Subcutaneous abdominal adipose tissue (tissue), 5 donors: Measurements from ENCODE around the gene ANO1.

Experiments
- H3K27ac ChIP-seq: one replicate; pipeline ENCODE4 v1.7.0; 2013; ENCODE audit warnings: low read depth, mild to moderate bottlenecking, inconsistent platforms, low read length, moderate library complexity
- H3K27me3 ChIP-seq, 5 donors: one replicate each; pipeline ENCODE4 v1.7.0; 2013; ENCODE audit warnings: low read length in 5 of 5, inconsistent platforms in 1 of 5; ENCODE audit not compliant: control insufficient read depth in 5 of 5, insufficient read depth in 4 of 5
- H3K36me3 ChIP-seq, 5 donors: one replicate each; pipeline ENCODE4 v1.7.0; 2013; ENCODE audit warnings: low read length in 5 of 5; ENCODE audit not compliant: control insufficient read depth in 5 of 5, insufficient read depth in 5 of 5
- H3K4me1 ChIP-seq, 5 donors: one replicate each; pipeline ENCODE4 v1.7.0; 2013; ENCODE audit warnings: low read length in 5 of 5, mild to moderate bottlenecking in 3 of 5, moderate library complexity in 1 of 5; ENCODE audit not compliant: control insufficient read depth in 5 of 5, insufficient read depth in 5 of 5
- H3K4me3 ChIP-seq, 5 donors: one replicate each; pipeline ENCODE4 v1.7.0; 2013; ENCODE audit warnings: low read length in 5 of 5, low read depth in 1 of 5
- H3K9ac ChIP-seq, 5 donors: one replicate each; pipeline ENCODE4 v1.7.0; 2013; ENCODE audit warnings: low read length in 5 of 5, mild to moderate bottlenecking in 4 of 5, moderate library complexity in 3 of 5
- H3K9me3 ChIP-seq, 5 donors: one replicate each; pipeline ENCODE4 v1.7.0; 2013; ENCODE audit warnings: low read length in 5 of 5; ENCODE audit not compliant: control insufficient read depth in 5 of 5
- donor health status: healthy.
- donor health status: healthy.
- donor health status: healthy.
- donor health status: healthy.
- donor health status: healthy.

Gene ANO1

GRCh38 chr11:70078095-70078780, at the start of gene ANO1:
Gene ANO1 (plus strand): TSS chr11:70078317. CDS start chr11:70078607, 290 bp downstream.
- H3K4me1 ChIP-seq, result peaks cover 3 to 13% (median 9%) of the 10 kb centered on the region in 5 donors
- H3K9ac ChIP-seq, result no peak within 1 kb of the TSS
- H3K9me3 ChIP-seq, result no peaks in the 10 kb centered on the region
- no peak within 1 kb of the TSS for H3K27ac ChIP-seq
- peak within 1 kb of the TSS in 4 of 5 donors; percentile 17 to 50 (median 46) for H3K4me3 ChIP-seq
- H3K27me3 ChIP-seq, result peaks cover 28 to 45% (median 36%) of the 10 kb centered on the region in 5 donors
- H3K36me3 ChIP-seq, result no peaks in the 10 kb centered on the region

GRCh38 chr11:70029115-70029860, 48.8 kb upstream of the ANO1 start:
- Histone ChIP-seq H3K9me3 (peaks cover 0 to 4% (median 0%) of the 10 kb centered on the region in 5 donors), H3K27ac (no peak overlapping the region), H3K36me3 (no peaks in the 10 kb centered on the region), H3K9ac (peak overlapping the region in 1 of 5 donors; percentile 12), H3K27me3 (no peaks in the 10 kb centered on the region), H3K4me3 (no peak overlapping the region), H3K4me1 (peaks cover 0 to 10% (median 3%) of the 10 kb centered on the region in 5 donors)

DNA sequence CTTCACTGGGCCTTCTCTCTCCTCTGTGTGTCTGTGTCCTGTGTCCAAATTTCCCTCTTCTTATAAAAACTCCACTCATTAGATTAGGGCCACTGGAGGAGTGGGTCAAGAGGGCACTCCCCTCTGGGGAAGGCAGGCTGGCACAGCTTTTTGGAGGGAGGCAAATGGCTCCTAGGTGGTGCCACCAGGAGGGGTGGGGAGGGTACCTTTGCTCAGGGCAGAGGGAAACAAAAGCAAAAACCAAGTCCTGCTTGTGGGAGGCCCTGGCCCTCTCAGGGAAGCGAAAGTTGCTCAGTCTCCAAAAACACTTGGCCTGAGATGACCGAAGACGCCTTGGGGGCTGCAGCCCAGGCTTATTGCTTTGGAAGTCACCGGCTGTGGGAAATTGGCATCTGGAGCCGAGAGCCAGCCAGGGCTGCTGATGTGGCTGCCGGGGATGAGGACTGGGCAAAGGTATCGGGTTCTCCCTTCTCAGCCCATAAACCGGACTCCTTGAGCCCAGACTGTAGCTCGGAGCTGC, 48.2 kb upstream of the ANO1 start:
- Histone ChIP-seq H3K4me3 (no peak overlapping the region), H3K27ac (no peak overlapping the region), H3K27me3 (peaks cover 0 to 2% (median 0%) of the 10 kb centered on the region in 5 donors), H3K4me1 (peaks cover 0 to 10% (median 3%) of the 10 kb centered on the region in 5 donors), H3K9me3 (peaks cover 0 to 4% (median 0%) of the 10 kb centered on the region in 5 donors), H3K36me3 (no peaks in the 10 kb centered on the region), H3K9ac (peak overlapping the region in 1 of 5 donors; percentile 12)

GRCh38 chr11:70030412-70030811, 47.7 kb upstream of the ANO1 start:
- Histone ChIP-seq H3K36me3 (no peaks in the 10 kb centered on the region), H3K27me3 (peaks cover 0 to 4% (median 0%) of the 10 kb centered on the region in 5 donors), H3K4me1 (peaks cover 0 to 10% (median 3%) of the 10 kb centered on the region in 5 donors), H3K9me3 (no peaks in the 10 kb centered on the region), H3K27ac (no peak overlapping the region), H3K4me3 (no peak overlapping the region), H3K9ac (no peak overlapping the region)

- Histone ChIP-seq H3K36me3 (no peaks in the 10 kb centered on the region), H3K27me3 (peaks cover 0 to 4% (median 0%) of the 10 kb centered on the region in 5 donors), H3K27ac (no peak overlapping the region), H3K4me1 (peaks cover 0 to 10% (median 3%) of the 10 kb centered on the region in 5 donors), H3K9ac (no peak overlapping the region), H3K4me3 (no peak overlapping the region), H3K9me3 (no peaks in the 10 kb centered on the region)
Observed at GRCh38 chr11:70031631-70032469, 46.3 kb upstream of the ANO1 start.

- Histone ChIP-seq H3K4me3 (no peak overlapping the region), H3K4me1 (peaks cover 0 to 10% (median 3%) of the 10 kb centered on the region in 5 donors), H3K9me3 (peaks cover 0 to 5% (median 2%) of the 10 kb centered on the region in 5 donors), H3K36me3 (no peaks in the 10 kb centered on the region), H3K27ac (no peak overlapping the region), H3K27me3 (peaks cover 0 to 4% (median 0%) of the 10 kb centered on the region in 5 donors), H3K9ac (no peak overlapping the region)
Observed at GRCh38 chr11:70032470-70032795, 45.7 kb upstream of the ANO1 start.

- no peaks in the 10 kb centered on the region for H3K36me3 ChIP-seq
- H3K9ac ChIP-seq, result no peak overlapping the region
- H3K4me1 ChIP-seq, result peaks cover 0 to 10% (median 3%) of the 10 kb centered on the region in 5 donors
- H3K27ac ChIP-seq, result no peak overlapping the region
- H3K27me3 ChIP-seq, result peaks cover 0 to 4% (median 0%) of the 10 kb centered on the region in 5 donors
- H3K4me3 ChIP-seq, result no peak overlapping the region
- H3K9me3 ChIP-seq, result peaks cover 0 to 9% (median 7%) of the 10 kb centered on the region in 5 donors
Observed at GRCh38 chr11:70032943-70033710, 45.0 kb upstream of the ANO1 start.

- peaks cover 0 to 4% (median 0%) of the 10 kb centered on the region in 5 donors for H3K27me3 ChIP-seq
- H3K4me3 ChIP-seq, result no peak overlapping the region
Observed at GRCh38 chr11:70033711-70034070, 44.4 kb upstream of the ANO1 start.

DNA sequence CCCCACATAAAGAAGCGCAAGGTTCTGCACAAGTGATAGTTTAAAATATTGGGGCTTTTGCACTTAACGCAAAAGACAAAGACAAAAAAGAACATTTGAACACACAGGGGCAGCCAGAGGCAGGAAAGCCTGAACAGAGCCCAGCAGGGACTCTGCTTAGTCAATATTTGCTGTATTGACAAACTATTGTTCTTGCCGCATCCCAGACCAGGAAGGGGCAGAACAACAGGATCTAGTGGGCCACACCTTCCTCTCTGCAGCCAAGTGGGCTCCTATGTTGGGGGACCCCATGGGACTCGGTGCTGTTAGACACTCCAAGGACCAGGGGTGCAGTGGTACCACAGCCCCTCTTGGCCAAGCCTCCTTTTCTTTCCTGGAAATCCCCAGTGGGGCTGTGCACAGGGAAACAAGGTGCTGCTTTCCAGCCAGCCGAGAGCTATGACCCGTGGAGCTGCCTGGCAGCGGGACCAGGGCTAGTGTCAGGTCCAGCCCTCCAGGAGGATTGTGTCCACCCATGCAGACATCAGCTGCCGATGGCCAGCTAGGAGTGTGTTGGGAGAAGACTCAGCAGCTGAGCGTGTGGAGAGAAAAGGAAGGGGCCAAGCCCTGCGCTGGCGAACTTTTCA, 43.3 kb upstream of the ANO1 start:
- H3K4me3 ChIP-seq, result no peak overlapping the region
- H3K36me3 ChIP-seq, result no peaks in the 10 kb centered on the region
- peaks cover 0 to 4% (median 0%) of the 10 kb centered on the region in 5 donors for H3K27me3 ChIP-seq
- peaks cover 0 to 1% (median 0%) of the 10 kb centered on the region in 5 donors for H3K4me1 ChIP-seq
- no peak overlapping the region for H3K9ac ChIP-seq
- peaks cover 0 to 22% (median 12%) of the 10 kb centered on the region in 5 donors for H3K9me3 ChIP-seq
- no peak overlapping the region for H3K27ac ChIP-seq

More at GRCh38 chr11:70033711-70034070, 44.4 kb upstream of the ANO1 start:
- no peak overlapping the region for H3K9ac ChIP-seq
- H3K27ac ChIP-seq, result no peak overlapping the region
- no peaks in the 10 kb centered on the region for H3K36me3 ChIP-seq
- peaks cover 0 to 14% (median 12%) of the 10 kb centered on the region in 5 donors for H3K9me3 ChIP-seq
- peaks cover 0 to 10% (median 3%) of the 10 kb centered on the region in 5 donors for H3K4me1 ChIP-seq
